Kidney (tissue), 14 donors: Measurements from ENCODE around the gene ARNT2. TPM values are rescaled to one million over a fixed set of nuclear protein-coding genes. Genes with fewer than 3 reads are reported as not detected.

Source experiments
- DNase-seq, 5 donors: peaks; one replicate each; pipeline ENCODE4 v3.0.0-alpha.2; 2013 to 2020
- FAIRE-seq: peaks from 2 replicates; lab custom pipeline; 2012; peaks lifted over from hg19 to GRCh38; lab: Jason Lieb, UNC
- H3K27ac ChIP-seq, 2 donors: one replicate each; pipeline ENCODE4 v1.7.0; 2013; ENCODE audit warnings: low read depth in 2 of 2, low read length in 2 of 2, inconsistent platforms in 1 of 2
- H3K27me3 ChIP-seq: one replicate; pipeline ENCODE4 v1.7.1; 2013; ENCODE audit warnings: low read length, inconsistent platforms; ENCODE audit not compliant: control insufficient read depth, insufficient read depth
- H3K36me3 ChIP-seq, 3 donors: one replicate each; pipeline versions ENCODE4 v1.7.0 to v1.7.1; 2013; ENCODE audit warnings: low read length in 3 of 3, control low read depth in 1 of 3, inconsistent platforms in 1 of 3; ENCODE audit not compliant: insufficient read depth in 3 of 3, control insufficient read depth in 2 of 3
- H3K4me1 ChIP-seq, 3 donors: one replicate each; pipeline versions ENCODE4 v1.7.0 to v1.7.1; 2013; ENCODE audit warnings: low read length in 3 of 3, inconsistent platforms in 1 of 3, low read depth in 1 of 3; ENCODE audit not compliant: control insufficient read depth in 2 of 3, insufficient read depth in 2 of 3
- H3K4me3 ChIP-seq, 3 donors: one replicate each; pipeline versions ENCODE4 v1.7.0 to v1.8.1; 2013; ENCODE audit warnings: low read length in 3 of 3, control low read depth in 1 of 3, inconsistent platforms in 1 of 3
- H3K9ac ChIP-seq, 3 donors: one replicate each; pipeline versions ENCODE4 v1.7.0 to v1.7.1; 2013; ENCODE audit warnings: low read length in 3 of 3, control low read depth in 1 of 3, inconsistent platforms in 1 of 3
- H3K9me3 ChIP-seq, 3 donors: one replicate each; pipeline versions ENCODE4 v1.7.0 to v1.7.1; 2013; ENCODE audit warnings: low read length in 3 of 3, control low read depth in 1 of 3, inconsistent platforms in 1 of 3; ENCODE audit not compliant: control insufficient read depth in 2 of 3, insufficient read depth in 1 of 3
- intact Hi-C: fragments of 100-400 bp; cut with DNase I; formaldehyde crosslinking; loops from one replicate; pipeline ENCODE4 v1.11.1; 2022
- polyA plus RNA-seq: library from polyadenylated mRNA; stranded (reverse); fragments of 350-450 nt; fragmentation: Illumina TruSeq; extraction: RNeasy Lipid Tissue Mini Kit (QIAGEN cat#74804); gene quantifications from one replicate; pipeline ENCODE4 v1.2.3, GENCODE V29; 2014; ENCODE audit warnings: low read depth, low replicate concordance; ENCODE audit not compliant: insufficient read depth
- total RNA-seq: library from RNA; stranded (reverse); fragmentation: NEBNext Ultra II Directional; extraction: Animal tissue kit (Norgen Biotek cat#: 25700); gene quantifications from one replicate; pipeline ENCODE4 v1.2.1, GENCODE V29; 2021
- TF ChIP-seq, protein P1 (sequence below): IDR thresholded peaks from 3 replicates; pipeline ENCODE4 v1.5.1; 2012; ENCODE audit warnings: mild to moderate bottlenecking, moderate library complexity, borderline replicate concordance; ENCODE audit not compliant: insufficient read depth; ENCODE audit errors: extremely low read depth
- donor health status: control.
- donor health status: control.
- donor health status: control.
- donor health status: control.
- donor health status: control.
- donor health status: DM: yes; HTN: yes; CAD: no.
- donor health status: Normal renal cell carcinoma (clear cell type).

The ARNT2 gene
- total and polyA plus RNA-seq, 2 donors from 2014 or later: 12.2 to 38.2 TPM

DNA sequence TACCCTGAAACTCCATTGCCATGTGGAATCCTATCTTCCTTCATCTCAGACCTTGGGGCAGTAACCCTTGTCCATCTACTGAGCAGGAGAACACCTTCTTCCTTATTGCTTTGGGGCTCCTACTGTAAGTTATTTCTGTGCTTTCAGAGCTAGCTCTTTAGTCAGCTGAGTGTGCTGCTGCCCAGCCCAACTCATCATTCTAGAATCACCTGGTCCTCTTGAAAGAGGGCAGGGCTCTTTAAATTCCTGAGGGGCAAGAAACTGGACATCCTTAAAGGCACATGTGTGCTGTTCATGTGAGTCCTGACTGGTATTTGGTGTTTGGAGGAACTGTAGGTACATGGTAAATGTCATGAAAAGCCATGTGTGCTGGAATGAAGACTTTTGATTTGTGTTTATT is 140.9 kb downstream of the ARNT2 start:
- DNase-seq (no peak), FAIRE-seq (no peak)
- TF ChIP-seq, protein P1, sequence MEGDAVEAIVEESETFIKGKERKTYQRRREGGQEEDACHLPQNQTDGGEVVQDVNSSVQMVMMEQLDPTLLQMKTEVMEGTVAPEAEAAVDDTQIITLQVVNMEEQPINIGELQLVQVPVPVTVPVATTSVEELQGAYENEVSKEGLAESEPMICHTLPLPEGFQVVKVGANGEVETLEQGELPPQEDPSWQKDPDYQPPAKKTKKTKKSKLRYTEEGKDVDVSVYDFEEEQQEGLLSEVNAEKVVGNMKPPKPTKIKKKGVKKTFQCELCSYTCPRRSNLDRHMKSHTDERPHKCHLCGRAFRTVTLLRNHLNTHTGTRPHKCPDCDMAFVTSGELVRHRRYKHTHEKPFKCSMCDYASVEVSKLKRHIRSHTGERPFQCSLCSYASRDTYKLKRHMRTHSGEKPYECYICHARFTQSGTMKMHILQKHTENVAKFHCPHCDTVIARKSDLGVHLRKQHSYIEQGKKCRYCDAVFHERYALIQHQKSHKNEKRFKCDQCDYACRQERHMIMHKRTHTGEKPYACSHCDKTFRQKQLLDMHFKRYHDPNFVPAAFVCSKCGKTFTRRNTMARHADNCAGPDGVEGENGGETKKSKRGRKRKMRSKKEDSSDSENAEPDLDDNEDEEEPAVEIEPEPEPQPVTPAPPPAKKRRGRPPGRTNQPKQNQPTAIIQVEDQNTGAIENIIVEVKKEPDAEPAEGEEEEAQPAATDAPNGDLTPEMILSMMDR: no peak
- Histone ChIP-seq H3K27me3 (no peaks in the 10 kb centered on the region), H3K9ac (no peak overlapping the region), H3K4me1 (no peaks in the 10 kb centered on the region), H3K9me3 (no peaks in the 10 kb centered on the region), H3K4me3 (no peak overlapping the region), H3K36me3 (no peaks in the 10 kb centered on the region), H3K27ac (no peak overlapping the region)
- intact Hi-C loops: no loop called here

DNA sequence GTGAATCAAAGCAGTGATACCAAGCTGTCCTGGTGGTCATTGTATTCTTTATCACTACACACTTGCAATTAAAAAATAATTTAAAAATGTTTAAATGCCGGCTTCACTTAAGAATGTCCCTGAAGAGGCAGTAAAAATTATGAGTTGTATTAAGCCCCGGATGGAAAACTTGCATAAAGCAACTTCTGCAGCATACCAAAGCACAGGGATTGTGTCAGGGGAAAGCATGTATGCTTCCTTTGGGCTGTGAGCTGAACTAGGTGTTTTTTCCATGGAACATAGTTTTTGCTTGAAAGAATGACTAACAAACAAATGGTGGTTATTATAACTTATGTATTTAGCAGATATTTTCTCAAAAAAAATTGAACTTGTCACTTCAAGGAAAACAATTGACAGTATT is 143.1 kb downstream of the ARNT2 start:
- no peaks in the 10 kb centered on the region for H3K36me3 ChIP-seq
- no peaks in the 10 kb centered on the region for H3K4me1 ChIP-seq
- DNase-seq (no peak), FAIRE-seq (no peak)
- H3K9ac ChIP-seq: no peak overlapping the region
- no peaks in the 10 kb centered on the region for H3K9me3 ChIP-seq
- H3K4me3 ChIP-seq: no peak overlapping the region
- TF ChIP-seq, protein P1: no peak
- no peak overlapping the region for H3K27ac ChIP-seq
- H3K27me3 ChIP-seq: no peaks in the 10 kb centered on the region
- intact Hi-C loops: no loop called here

DNA sequence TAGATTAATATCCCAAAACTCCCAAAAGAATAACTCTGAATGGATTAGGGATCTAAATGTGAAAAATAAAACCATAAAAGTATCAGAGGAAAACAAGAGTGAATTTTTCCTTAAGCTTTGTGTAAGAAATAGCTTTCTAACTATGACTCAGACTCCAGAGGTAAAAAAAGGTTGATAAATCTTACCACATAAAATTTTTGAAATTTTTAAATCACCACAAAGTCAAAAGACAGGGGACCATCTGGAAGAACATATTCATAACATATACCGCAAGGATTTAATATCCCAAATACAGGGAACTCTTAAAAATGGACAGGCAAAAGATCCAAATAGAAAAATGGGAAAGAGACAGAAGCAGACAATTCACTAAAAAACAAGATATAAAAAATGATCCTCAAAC is 145.0 kb downstream of the ARNT2 start:
- Histone ChIP-seq H3K27me3 (no peaks in the 10 kb centered on the region), H3K27ac (no peak overlapping the region), H3K4me3 (no peak overlapping the region), H3K9me3 (no peaks in the 10 kb centered on the region), H3K36me3 (no peaks in the 10 kb centered on the region), H3K9ac (no peak overlapping the region), H3K4me1 (no peaks in the 10 kb centered on the region)
- intact Hi-C loops: no loop called here
- FAIRE-seq (no peak), DNase-seq (no peak)
- TF ChIP-seq, protein P1: no peak

DNA sequence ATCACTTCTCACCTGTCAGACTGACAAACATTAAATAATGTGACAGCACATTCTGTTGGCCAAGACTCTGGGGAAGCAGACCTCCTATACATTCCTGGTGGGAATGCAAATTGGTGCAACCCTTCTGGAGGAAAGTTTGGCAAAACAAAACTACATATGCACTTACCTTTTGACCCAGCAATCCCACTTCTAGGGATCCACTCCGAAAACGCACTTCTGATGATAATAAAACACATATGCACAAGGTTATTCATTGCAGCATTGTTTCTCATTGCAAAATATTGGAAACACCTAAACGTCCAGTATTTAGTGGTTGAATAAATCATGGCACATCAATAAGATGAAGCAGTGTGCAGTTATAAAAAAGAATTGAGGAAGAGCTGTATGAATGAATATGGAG is 145.5 kb downstream of the ARNT2 start:
- intact Hi-C loops: no loop called here
- no peak overlapping the region for H3K27ac ChIP-seq
- FAIRE-seq (no peak), DNase-seq (no peak)
- H3K9me3 ChIP-seq: no peaks in the 10 kb centered on the region
- H3K27me3 ChIP-seq: no peaks in the 10 kb centered on the region
- no peaks in the 10 kb centered on the region for H3K36me3 ChIP-seq
- TF ChIP-seq, protein P1: no peak
- no peak overlapping the region for H3K9ac ChIP-seq
- H3K4me3 ChIP-seq: no peak overlapping the region
- H3K4me1 ChIP-seq: no peaks in the 10 kb centered on the region
